HG03432 (cell line): ENCODE measurements around the gene SMARCC2.
"Not testable (repeated sequence)": the region's sequence is repeated elsewhere in the genome, so short reads cannot be mapped to it uniquely, and the experiment has no call there.

Source experiments
- ATAC-seq: cut with Tn5 transposase; IDR thresholded peaks from one replicate; pipeline ENCODE4 v1.9.1; 2021; ENCODE audit warnings: mild to moderate bottlenecking, moderate library complexity; ENCODE audit not compliant: unreplicated experiment

The SMARCC2 gene

GRCh38 chr12:56126732-56127239 lies 62.5 kb downstream of the SMARCC2 start:
- ATAC-seq, result no peak

GRCh38 chr12:56124133-56124532 lies 65.2 kb downstream of the SMARCC2 start:
- no peak for ATAC-seq

- no peak for ATAC-seq
Observed at GRCh38 chr12:56122637-56123036, 66.6 kb downstream of the SMARCC2 start.

- no peak for ATAC-seq
Observed at GRCh38 chr12:56121204-56121870, 67.9 kb downstream of the SMARCC2 start.

DNA sequence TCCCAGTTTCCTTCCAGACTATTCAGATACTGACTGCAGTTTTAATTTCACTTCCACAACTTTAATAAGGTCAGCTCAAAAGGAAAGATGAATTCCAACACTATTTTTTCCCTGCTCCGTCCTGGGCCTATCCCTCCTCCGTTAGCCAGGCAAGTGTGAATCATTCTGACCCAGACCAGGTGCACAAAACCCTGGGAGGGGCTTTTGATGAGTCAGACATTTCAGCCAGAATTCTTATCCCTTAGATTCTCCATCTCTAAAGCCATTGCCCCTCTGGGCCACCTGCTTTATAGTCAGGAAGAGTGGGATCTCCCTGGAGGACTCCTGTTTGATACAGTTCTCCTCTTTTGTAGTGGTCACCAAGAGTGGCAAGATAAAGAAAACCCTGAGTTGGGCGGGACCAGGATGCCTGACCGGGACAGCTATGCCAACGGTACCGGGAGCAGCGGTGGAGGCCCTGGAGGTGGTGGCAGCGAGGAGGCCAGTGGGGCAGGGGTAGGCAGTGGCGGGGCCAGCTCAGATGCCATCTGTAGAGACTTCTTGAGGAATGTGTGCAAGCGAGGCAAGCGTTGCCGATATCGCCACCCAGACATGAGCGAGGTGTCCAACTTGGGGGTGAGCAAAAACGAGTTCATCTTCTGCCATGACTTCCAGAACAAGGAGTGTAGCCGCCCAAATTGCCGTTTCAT lies 69.0 kb downstream of the SMARCC2 start:
- ATAC-seq, result no peak

- no peak for ATAC-seq
Observed at GRCh38 chr12:56119361-56119796, 69.9 kb downstream of the SMARCC2 start.

DNA sequence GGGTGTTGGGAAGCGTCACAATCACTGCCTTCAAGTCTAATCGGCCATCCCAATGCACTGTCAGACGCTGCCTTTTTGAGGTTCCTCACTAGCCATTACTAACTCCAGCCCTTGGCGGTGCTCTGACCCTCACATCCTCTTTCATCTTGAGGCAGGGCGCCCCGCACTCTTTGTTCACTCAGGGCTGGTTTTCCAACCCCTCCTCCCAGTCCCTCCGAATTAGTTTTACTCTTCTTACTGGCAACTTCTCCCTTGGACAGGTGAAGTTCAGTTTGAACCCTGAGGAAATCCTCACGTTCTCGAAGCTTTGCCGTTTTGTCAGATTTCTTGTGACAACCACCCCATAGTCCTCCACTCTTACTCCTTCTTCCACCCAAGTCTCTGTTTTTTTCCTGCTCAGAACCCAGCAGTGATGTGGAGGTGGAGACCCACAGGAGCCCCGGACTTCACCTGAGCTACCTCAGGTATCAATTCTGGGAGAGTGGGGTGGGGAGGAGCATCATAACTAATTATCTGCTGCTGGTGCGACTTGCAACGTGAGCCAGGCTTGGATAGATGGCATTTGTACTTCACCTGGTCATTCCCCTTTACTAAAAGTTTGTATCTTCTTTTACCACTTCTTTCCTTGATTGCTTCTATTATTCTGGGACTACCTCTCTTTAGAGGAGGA lies 70.5 kb downstream of the SMARCC2 start:
- peak; percentile 1 for ATAC-seq

DNA sequence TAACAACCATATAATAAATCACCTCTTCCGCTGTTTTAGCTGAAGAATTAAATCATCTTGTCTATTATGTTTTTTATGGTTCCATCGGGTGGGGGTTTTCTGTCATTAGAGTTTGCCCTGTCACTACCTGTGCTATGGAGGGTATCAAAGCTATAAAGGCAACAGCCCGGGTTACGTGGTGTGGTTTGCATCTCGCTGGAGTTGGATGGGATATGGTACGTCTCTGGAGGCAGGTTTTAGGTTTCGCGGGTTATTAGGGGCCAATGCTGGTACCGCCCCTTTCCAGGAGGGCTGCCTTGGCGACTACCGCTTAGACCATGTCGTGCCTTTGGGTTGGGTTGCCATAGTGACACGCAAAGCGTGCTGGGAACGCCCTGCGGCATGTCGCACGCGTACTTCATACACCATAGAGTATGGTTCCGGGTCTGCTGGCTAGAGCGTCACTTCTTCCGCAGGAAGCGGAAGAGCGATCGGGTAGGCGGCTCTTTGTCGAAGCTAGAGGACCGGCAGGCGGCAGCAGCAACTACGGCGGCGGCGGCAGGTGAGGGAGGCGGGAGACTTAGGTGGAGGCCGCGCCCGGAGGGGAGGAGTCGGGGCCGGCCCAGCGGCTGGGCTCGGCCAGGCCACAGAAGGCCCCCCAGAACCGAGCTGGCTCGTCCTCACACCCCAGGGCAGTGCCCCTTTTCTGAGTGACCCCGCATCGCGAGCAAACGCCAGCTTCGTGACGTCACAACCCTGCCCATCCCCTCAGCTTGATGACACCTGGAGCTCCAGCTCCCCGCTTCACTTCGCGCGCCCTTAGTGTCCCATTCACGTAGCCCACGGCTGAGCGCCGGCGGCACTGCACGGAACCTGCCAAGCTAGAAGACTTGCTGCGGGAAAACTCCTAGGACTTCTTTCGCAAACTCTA lies 71.2 kb downstream of the SMARCC2 start, which contains the start of gene ZC3H10:
TSS of gene ZC3H10 (plus strand) at position 489 of the 910 bp plus-strand sequence. CDS start 2,297 bp downstream, outside the sequence.
- peak; percentile 76 for ATAC-seq

- ATAC-seq, result not testable (repeated sequence)
Observed at GRCh38 chr12:56117082-56117706, 72.1 kb downstream of the SMARCC2 start.

- ATAC-seq, result peak; percentile 43
Observed at GRCh38 chr12:56116267-56117081, 72.8 kb downstream of the SMARCC2 start, which contains the start of gene RPL41. TSS of gene RPL41 (plus strand) at chr12:56116633.

GRCh38 chr12:56115329-56115728 lies 74.0 kb downstream of the SMARCC2 start:
- no peak for ATAC-seq

DNA sequence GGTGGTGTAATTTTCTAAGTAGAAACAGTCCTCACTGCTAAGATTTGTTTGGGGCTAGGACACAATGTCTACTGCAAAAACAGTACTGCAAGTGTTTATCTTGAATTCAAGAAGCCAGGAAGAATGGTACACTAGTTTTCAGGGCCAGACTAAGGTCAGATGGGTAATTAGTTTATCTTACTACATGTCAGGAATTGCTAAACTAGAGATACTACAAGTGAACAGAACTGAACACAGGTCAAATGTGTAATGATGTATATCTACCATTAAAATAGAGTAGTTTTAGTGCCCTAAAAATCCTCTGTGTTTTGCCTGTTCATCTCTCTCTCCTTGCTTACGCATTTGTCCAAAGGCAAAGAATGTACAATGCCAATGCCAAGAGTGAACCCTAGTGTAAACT lies 75.2 kb downstream of the SMARCC2 start:
- ATAC-seq, result no peak
